ENCODE measurements around the gene NUP58. TPM values are rescaled to one million over a fixed set of nuclear protein-coding genes. Genes with fewer than 3 reads are reported as not detected.

The NUP58 gene
- total and polyA plus RNA-seq, 9 of the 15 experiments (the other 6 are each of a cell fraction or from before 2014, with no cell fraction given), result 12.5 to 98.0 (median 42.6) TPM

- POLR2A ChIA-PET, result interaction anchor here (1.6 kb wide), 1 partner anchor 19 kb away, joined by 6 read pairs; no protein-coding TSS in a partner anchor
- H3K9ac ChIP-seq (ENCODE audit: insufficient read depth in 1 of 2, low read depth in 2 of 2, low read length in 2 of 2), result no peak overlapping the region
- BruUV-seq (replicated peaks), result no TSS peak
Measured at GRCh38 chr13:25352806-25353205, 51.4 kb downstream of the NUP58 start.

More at GRCh38 chr13:25352806-25353205, 51.4 kb downstream of the NUP58 start:
- Histone ChIP-seq H3K9me3 (replicated peaks; ENCODE audit: control insufficient read depth, insufficient read depth, low read depth, low read length) (no peaks in the 10 kb centered on the region), H3K4me1 (replicated peaks in 1 of 2; ENCODE audit: control insufficient read depth in 2 of 2, insufficient read depth in 2 of 2, low read length in 2 of 2) (peaks cover 15 to 27% of the 10 kb centered on the region in 2 experiments), H3K36me3 (ENCODE audit: control insufficient read depth, insufficient read depth, low read length) (no peaks in the 10 kb centered on the region), H3K79me2 (ENCODE audit: control insufficient read depth, insufficient read depth, low read length) (no peaks in the 10 kb centered on the region), H4K20me1 (replicated peaks; ENCODE audit: control insufficient read depth, insufficient read depth, low read length) (no peaks in the 10 kb centered on the region), H3K27ac (ENCODE audit: extremely low read depth, low read depth, low read length) (peak overlapping the region; percentile 83; the same call in 2 of the 3 replicates), H3K9me1 (ENCODE audit: control insufficient read depth, insufficient read depth, low read length) (no peaks in the 10 kb centered on the region), H3K4me3 (no peak overlapping the region), H3K4me2 (ENCODE audit: insufficient read depth, low read length) (peak overlapping the region; percentile 63), H3K27me3 (ENCODE audit: control insufficient read depth in 2 of 2, insufficient read depth in 2 of 2, low read length in 2 of 2) (no peaks in the 10 kb centered on the region), H2AFZ (ENCODE audit: low read depth, low read length) (no peak overlapping the region; the same call in 1 of the 2 replicates)
- intact Hi-C loops (cut with micrococcal nuclease) (no loop called here), in situ Hi-C loops (cut with MboI) (no loop called here)
- no peak for DNase-seq (ENCODE audit: extremely low read depth in 1 of 4, low spot score in 3 of 4)
- CTCF ChIA-PET (ENCODE audit: low intra/inter-chr PET ratio), result no interaction called here
- ATAC-seq, result no peak; the same call in 1 of the 3 replicates
- TF ChIP-seq EGR1 (conservative IDR thresholded peaks at IDR 0.05) (peak; percentile 52), MEIS2 (IDR thresholded peaks at IDR 0.05; ENCODE audit: partially characterized antibody) (peak; percentile 52), PBX2 (CRISPR knock-in tag; IDR thresholded peaks at IDR 0.05; ENCODE audit: low read depth) (no peak), PBX2 (tag; conservative IDR thresholded peaks at IDR 0.05; ENCODE audit: low read depth) (peak; percentile 26; the same call in 1 of the 2 replicates), ZNF3 (CRISPR knock-in tag; IDR thresholded peaks at IDR 0.05) (no peak), MEF2A (IDR thresholded peaks at IDR 0.05; ENCODE audit: control insufficient read depth, low read depth, low read length) (peak; percentile 74; the same call in 1 of the 2 replicates), MEF2D (tag; conservative IDR thresholded peaks at IDR 0.05; ENCODE audit: low read depth) (peak; percentile 52; the same call in 1 of the 2 replicates), CEBPB (tag; IDR thresholded peaks at IDR 0.05) (no peak)
- 33% methylated on average over 3 of the region's 4 CpGs for WGBS (ENCODE audit: insufficient coverage, low coverage, missing lambda C conversion rate)
- FAIRE-seq, result no peak
